ENCODE results near the gene EEPD1.
A peak's percentile ranks its signal among the peaks of the same experiment; 100 is the strongest.
"Not testable (repeated sequence)": the region's sequence is repeated elsewhere in the genome, so short reads cannot be mapped to it uniquely, and the experiment has no call there.

EEPD1 gene

GRCh38 chr7:36114355-36114754 lies 38.7 kb upstream of the EEPD1 start:
- no peak for TF ChIP-seq Cebpa-rat (IDR thresholded peaks at IDR 0.05)
- peaks cover 29 to 49% (median 36%) of the 10 kb centered on the region in 10 experiments for H3K4me1 ChIP-seq
- peaks cover 0 to 6% (median 0%) of the 10 kb centered on the region in 11 experiments; a peak in 3 of 22 replicates for H3K9me3 ChIP-seq (replicated peaks in 1 of 11)
- H3K27ac ChIP-seq, result no peak overlapping the region
- H3K9ac ChIP-seq, result no peak overlapping the region
- no peaks in the 10 kb centered on the region for H3K36me3 ChIP-seq
- no peak overlapping the region for H3K4me3 ChIP-seq
- H3K4me2 ChIP-seq, result 0 out of 22 replicates have a peak overlapping the region, but pooled peaks of 1 of the 11 experiments have one; percentile 92
- H4K20me1 ChIP-seq, result no peaks in the 10 kb centered on the region
- H3K27me3 ChIP-seq, result no peaks in the 10 kb centered on the region

GRCh38 chr7:36115448-36116321 lies 37.4 kb upstream of the EEPD1 start:
- Histone ChIP-seq H3K9me3 (replicated peaks in 1 of 11) (peaks cover 0 to 16% (median 9%) of the 10 kb centered on the region in 11 experiments; a peak in 14 of 22 replicates), H4K20me1 (no peaks in the 10 kb centered on the region), H3K9ac (peak overlapping the region in 10 of 11 experiments; percentile 4 to 59 (median 56); a peak in 19 of 22 replicates), H3K4me3 (no peak overlapping the region), H3K27ac (peak overlapping the region in 10 of 11 experiments; percentile 48 to 75 (median 68); a peak in 20 of 22 replicates), H3K4me1 (peaks cover 29 to 62% (median 41%) of the 10 kb centered on the region in 10 experiments), H3K27me3 (no peaks in the 10 kb centered on the region), H3K4me2 (peak overlapping the region; percentile 68 to 92 (median 75)), H3K36me3 (no peaks in the 10 kb centered on the region)
- no peak for TF ChIP-seq Cebpa-rat (IDR thresholded peaks at IDR 0.05)

- peak overlapping the region; percentile 6 to 75 (median 66); a peak in 21 of 22 replicates for H3K27ac ChIP-seq
- H3K4me2 ChIP-seq, result peak overlapping the region; percentile 68 to 92 (median 75)
- H3K9ac ChIP-seq, result peak overlapping the region in 10 of 11 experiments; percentile 4 to 59 (median 56); a peak in 19 of 22 replicates
Observed at GRCh38 chr7:36116347-36117202, 36.5 kb upstream of the EEPD1 start.

GRCh38 chr7:36117203-36117840 lies 35.7 kb upstream of the EEPD1 start:
- peaks cover 13 to 32% (median 22%) of the 10 kb centered on the region in 11 experiments; a peak in 19 of 22 replicates for H3K9me3 ChIP-seq (replicated peaks in 1 of 11)
- no peaks in the 10 kb centered on the region for H3K36me3 ChIP-seq
- H3K9ac ChIP-seq, result peak overlapping the region in 2 of 11 experiments; percentile 27 to 58; a peak in 2 of 22 replicates
- H3K27me3 ChIP-seq, result no peaks in the 10 kb centered on the region
- no peak overlapping the region for H3K4me3 ChIP-seq
- no peaks in the 10 kb centered on the region for H4K20me1 ChIP-seq
- peak overlapping the region in 9 of 11 experiments; percentile 6 to 75 (median 65); a peak in 14 of 22 replicates for H3K27ac ChIP-seq
- TF ChIP-seq Cebpa-rat (IDR thresholded peaks at IDR 0.05), result no peak
- peaks cover 29 to 64% (median 41%) of the 10 kb centered on the region in 10 experiments for H3K4me1 ChIP-seq
- peak overlapping the region; percentile 68 to 92 (median 75) for H3K4me2 ChIP-seq

More at GRCh38 chr7:36116347-36117202, 36.5 kb upstream of the EEPD1 start:
- no peak for TF ChIP-seq Cebpa-rat (IDR thresholded peaks at IDR 0.05)
- H3K9me3 ChIP-seq (replicated peaks in 1 of 11), result peaks cover 6 to 24% (median 16%) of the 10 kb centered on the region in 11 experiments; a peak in 17 of 22 replicates
- H3K4me3 ChIP-seq, result no peak overlapping the region
- no peaks in the 10 kb centered on the region for H3K27me3 ChIP-seq
- H3K4me1 ChIP-seq, result peaks cover 29 to 64% (median 41%) of the 10 kb centered on the region in 10 experiments
- no peaks in the 10 kb centered on the region for H4K20me1 ChIP-seq
- no peaks in the 10 kb centered on the region for H3K36me3 ChIP-seq

- Histone ChIP-seq H3K9me3 (replicated peaks in 1 of 11) (peaks cover 15 to 35% (median 24%) of the 10 kb centered on the region in 11 experiments; a peak in 19 of 22 replicates), H4K20me1 (no peaks in the 10 kb centered on the region), H3K27ac (peak overlapping the region in 6 of 11 experiments; percentile 3 to 76 (median 70); a peak in 9 of 22 replicates), H3K4me3 (no peak overlapping the region), H3K36me3 (no peaks in the 10 kb centered on the region), H3K27me3 (no peaks in the 10 kb centered on the region), H3K4me2 (peak overlapping the region in 5 of 11 experiments; percentile 30 to 92 (median 80); a peak in 8 of 22 replicates), H3K9ac (peak overlapping the region in 1 of 11 experiments; percentile 54; a peak in 2 of 22 replicates), H3K4me1 (peaks cover 29 to 64% (median 41%) of the 10 kb centered on the region in 10 experiments)
- no peak for TF ChIP-seq Cebpa-rat (IDR thresholded peaks at IDR 0.05)
Observed at GRCh38 chr7:36118344-36118743, 34.7 kb upstream of the EEPD1 start.

GRCh38 chr7:36119005-36119706 lies 33.9 kb upstream of the EEPD1 start:
- Histone ChIP-seq H3K9ac (peak overlapping the region in 1 of 11 experiments; percentile 54; a peak in 3 of 22 replicates), H3K4me2 (peak overlapping the region in 6 of 11 experiments; percentile 25 to 92 (median 68); a peak in 11 of 22 replicates), H3K4me1 (peaks cover 29 to 64% (median 41%) of the 10 kb centered on the region in 10 experiments), H3K9me3 (replicated peaks in 1 of 11) (peaks cover 15 to 35% (median 24%) of the 10 kb centered on the region in 11 experiments; a peak in 19 of 22 replicates), H3K36me3 (no peaks in the 10 kb centered on the region), H4K20me1 (no peaks in the 10 kb centered on the region), H3K4me3 (no peak overlapping the region), H3K27ac (peak overlapping the region in 7 of 11 experiments; percentile 6 to 76 (median 70); a peak in 11 of 22 replicates), H3K27me3 (no peaks in the 10 kb centered on the region)
- peak in 9 of 11 experiments; percentile 14 to 95 (median 78); a peak in 13 of 22 replicates for TF ChIP-seq Cebpa-rat (IDR thresholded peaks at IDR 0.05)

GRCh38 chr7:36119983-36120646 lies 32.9 kb upstream of the EEPD1 start:
- Histone ChIP-seq H3K4me1 (peaks cover 23 to 57% (median 37%) of the 10 kb centered on the region in 10 experiments), H3K9me3 (replicated peaks in 1 of 11) (peaks cover 15 to 42% (median 24%) of the 10 kb centered on the region in 11 experiments; a peak in 19 of 22 replicates), H3K27ac (peak overlapping the region in 5 of 11 experiments; percentile 59 to 76 (median 70); a peak in 11 of 22 replicates), H3K4me2 (peak overlapping the region in 6 of 11 experiments; percentile 25 to 92 (median 56); a peak in 9 of 22 replicates), H3K9ac (peak overlapping the region in 1 of 11 experiments; percentile 3; a peak in 1 of 22 replicates)
- H3K36me3 ChIP-seq, H3K27me3 ChIP-seq, H4K20me1 ChIP-seq, H3K4me3 ChIP-seq: not testable (repeated sequence)

GRCh38 chr7:36125630-36126029 lies 27.4 kb upstream of the EEPD1 start:
- not testable (repeated sequence) for H3K36me3 ChIP-seq, H3K4me2 ChIP-seq, H3K4me3 ChIP-seq, H4K20me1 ChIP-seq, H3K27me3 ChIP-seq, H3K27ac ChIP-seq, H3K9ac ChIP-seq
- peaks cover 12 to 27% (median 19%) of the 10 kb centered on the region in 11 experiments; a peak in 18 of 22 replicates for H3K9me3 ChIP-seq (replicated peaks in 1 of 11)
- H3K4me1 ChIP-seq, result peaks cover 8 to 15% (median 11%) of the 10 kb centered on the region in 10 experiments; a peak in 12 of 20 replicates
